Psoas muscle (tissue), 8 donors: ENCODE results near the gene NID2. TPM values are rescaled to one million over a fixed set of nuclear protein-coding genes. Genes with fewer than 3 reads are reported as not detected.

Experiments
- ATAC-seq, 4 donors: fragments of 200-7000 bp; cut with Tn5 transposase; one replicate each; pipeline ENCODE4 v1.9.1; 2020; ENCODE audit warnings: moderate library complexity in 3 of 4, mild to moderate bottlenecking in 2 of 4
- DNase-seq, 2 donors: peaks; one replicate each; pipeline ENCODE4 v3.0.0-alpha.2; 2020
- H3K27ac ChIP-seq: fragments of 200-600 bp; one replicate; pipeline ENCODE4 v1.8.0; 2022
- H3K27me3 ChIP-seq, 3 donors: fragments of 200-600 bp in 1 of 3; one replicate each; pipeline versions ENCODE4 v1.6.1 to v1.8.0; 2013 to 2022; ENCODE audit warnings: low read length in 2 of 3, mild to moderate bottlenecking in 2 of 3, moderate library complexity in 1 of 3; ENCODE audit not compliant: insufficient read depth in 3 of 3
- H3K36me3 ChIP-seq, 2 donors: fragments of 200-600 bp in 1 of 2; one replicate each; pipeline versions ENCODE4 v1.6.1 to v1.8.0; 2013 to 2022; ENCODE audit warnings: low read depth in 1 of 2, mild to moderate bottlenecking in 1 of 2, moderate library complexity in 1 of 2; ENCODE audit not compliant: insufficient read depth in 1 of 2
- H3K4me1 ChIP-seq: fragments of 200-600 bp; one replicate; pipeline ENCODE4 v1.8.0; 2022
- H3K4me3 ChIP-seq: fragments of 200-600 bp; one replicate; pipeline ENCODE4 v1.8.0; 2022; ENCODE audit warnings: mild to moderate bottlenecking
- H3K9me3 ChIP-seq: fragments of 200-600 bp; one replicate; pipeline ENCODE4 v1.8.0; 2022
- WGBS, 3 donors: extraction: QIAGEN DNeasy Blood & Tissue Kit; methylation state at CpG; one replicate each; pipeline versions ENCODE4 v1.1.6 to v1.1.7; 2013; 5-methylcytosine and 5-hydroxymethylcytosine counted together
- intact Hi-C, 2 donors: fragments of 100-400 bp; cut with DNase I; formaldehyde crosslinking; loops; one replicate each; pipeline versions ENCODE4 v1.11.0 to v1.14.2; 2022
- polyA plus RNA-seq, 3 donors: library from polyadenylated mRNA; stranded (reverse); fragments of 200-250 nt; gene quantifications; one replicate each; pipeline ENCODE4 v1.2.3, GENCODE V29; 2013
- total RNA-seq, 4 donors: library from RNA; stranded (reverse); fragmentation: NEBNext Ultra II Directional in 2 of 4; extraction: Animal tissue kit (Norgen Biotek cat#: 25700) in 2 of 4; gene quantifications; one replicate each; pipeline versions ENCODE4 v1.2.1 to v1.2.4, GENCODE V29; 2021 to 2023
- TF ChIP-seq, protein P1 (sequence below): fragments of 200-600 bp; IDR thresholded peaks from one replicate; pipeline ENCODE4 v1.8.0; 2022; ENCODE audit warnings: antibody characterized with exemption
- donor health status: healthy with polysubstance abuse.
- donor health status: DM: no; HTN: no; CAD: no; lungs with moderate emphysema.
- donor health status: Bipolar disorder and iron deficiency.
- donor health status: healthy.
- donor health status: DM: yes; HTN: yes; CAD: no.
- donor health status: DM: no; HTN: no; CAD: no.
- donor health status: DM: no; HTN: no; CAD: no.
- donor health status: DM: yes; HTN: yes; CAD: no.

NID2 gene
- total and polyA plus RNA-seq, 7 donors, result 2.2 to 12.9 (median 4.1) TPM

DNA sequence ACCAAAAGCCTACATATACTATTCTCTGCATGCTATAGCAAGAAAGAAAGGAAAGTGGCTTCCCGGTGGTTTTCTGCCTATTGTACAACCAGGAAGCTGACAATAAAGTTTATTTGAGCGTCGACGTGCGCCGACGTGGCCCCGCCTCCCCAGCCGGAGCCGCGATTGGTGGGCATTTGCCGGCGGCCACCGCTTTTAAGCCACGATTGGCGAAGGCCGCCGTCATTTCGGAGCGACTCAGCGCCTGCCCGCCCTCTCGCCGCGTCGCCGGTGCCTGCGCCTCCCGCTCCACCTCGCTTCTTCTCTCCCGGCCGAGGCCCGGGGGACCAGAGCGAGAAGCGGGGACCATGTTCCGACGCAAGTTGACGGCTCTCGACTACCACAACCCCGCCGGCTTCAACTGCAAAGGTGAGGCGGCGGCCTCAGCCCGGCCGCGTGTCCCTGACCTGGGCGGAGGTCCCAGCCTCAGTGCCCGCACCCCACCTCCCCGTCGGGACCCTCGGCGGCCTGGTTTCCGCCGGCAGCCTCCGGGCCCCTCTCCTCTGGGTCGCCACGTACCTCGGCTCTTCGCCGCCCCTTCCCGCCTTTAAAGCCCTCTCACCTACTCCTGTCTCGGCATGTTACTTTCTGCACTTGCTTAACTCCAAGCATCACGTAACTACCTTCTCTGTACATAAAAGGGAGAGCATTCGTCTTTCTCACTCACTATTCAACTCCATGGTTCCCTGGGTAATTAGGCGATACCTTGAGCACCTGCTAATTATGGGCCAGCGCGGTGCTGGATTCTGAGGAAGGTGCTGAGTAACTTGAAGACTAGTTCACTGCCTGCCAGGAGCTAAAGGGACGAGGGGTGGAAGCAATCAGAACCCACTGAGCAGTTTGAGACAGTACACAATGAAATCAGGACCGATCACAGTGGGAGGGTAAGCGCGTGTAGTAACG is 79.3 kb downstream of the NID2 start, which contains the start of gene RTRAF:
RTRAF (plus strand) TSS at position 254 of the 942 bp plus-strand sequence; CDS start at position 348, 94 bp downstream.
- 0 to 1% (median 1%) methylated on average over 57 to 72 of the region's 72 CpGs for WGBS, 3 donors
- TF ChIP-seq, protein P1, sequence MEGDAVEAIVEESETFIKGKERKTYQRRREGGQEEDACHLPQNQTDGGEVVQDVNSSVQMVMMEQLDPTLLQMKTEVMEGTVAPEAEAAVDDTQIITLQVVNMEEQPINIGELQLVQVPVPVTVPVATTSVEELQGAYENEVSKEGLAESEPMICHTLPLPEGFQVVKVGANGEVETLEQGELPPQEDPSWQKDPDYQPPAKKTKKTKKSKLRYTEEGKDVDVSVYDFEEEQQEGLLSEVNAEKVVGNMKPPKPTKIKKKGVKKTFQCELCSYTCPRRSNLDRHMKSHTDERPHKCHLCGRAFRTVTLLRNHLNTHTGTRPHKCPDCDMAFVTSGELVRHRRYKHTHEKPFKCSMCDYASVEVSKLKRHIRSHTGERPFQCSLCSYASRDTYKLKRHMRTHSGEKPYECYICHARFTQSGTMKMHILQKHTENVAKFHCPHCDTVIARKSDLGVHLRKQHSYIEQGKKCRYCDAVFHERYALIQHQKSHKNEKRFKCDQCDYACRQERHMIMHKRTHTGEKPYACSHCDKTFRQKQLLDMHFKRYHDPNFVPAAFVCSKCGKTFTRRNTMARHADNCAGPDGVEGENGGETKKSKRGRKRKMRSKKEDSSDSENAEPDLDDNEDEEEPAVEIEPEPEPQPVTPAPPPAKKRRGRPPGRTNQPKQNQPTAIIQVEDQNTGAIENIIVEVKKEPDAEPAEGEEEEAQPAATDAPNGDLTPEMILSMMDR, result no peak
- Histone ChIP-seq H3K4me1 (peaks cover 20% of the 10 kb centered on the region), H3K36me3 (peaks cover 0 to 34% of the 10 kb centered on the region in 2 donors), H3K27ac (peak within 1 kb of the TSS; percentile 91), H3K9me3 (no peaks in the 10 kb centered on the region), H3K4me3 (peak within 1 kb of the TSS; percentile 93), H3K27me3 (no peaks in the 10 kb centered on the region)
- peak; percentile 95 to 97 for DNase-seq
- intact Hi-C loops, result no loop called here
- peak; percentile 99 to 100 (median 100) for ATAC-seq

GRCh38 chr14:51988221-51988620 is 80.6 kb downstream of the NID2 start:
- Histone ChIP-seq H3K4me3 (no peak overlapping the region), H3K27me3 (no peaks in the 10 kb centered on the region), H3K27ac (peak overlapping the region; percentile 91), H3K4me1 (peaks cover 20% of the 10 kb centered on the region), H3K9me3 (no peaks in the 10 kb centered on the region), H3K36me3 (peaks cover 0 to 20% of the 10 kb centered on the region in 2 donors)
- 67 to 83% (median 75%) methylated on average over 1 of the region's 1 CpG for WGBS, 3 donors
- intact Hi-C loops, result no loop called here
- DNase-seq, result no peak
- TF ChIP-seq, protein P1, result no peak
- ATAC-seq, result no peak

GRCh38 chr14:51981218-51981854 is 87.5 kb downstream of the NID2 start:
- WGBS, 3 donors, result 87 to 90% (median 89%) methylated on average over 4 of the region's 4 CpGs
- no peaks in the 10 kb centered on the region for H3K27me3 ChIP-seq
- no peaks in the 10 kb centered on the region for H3K9me3 ChIP-seq
- intact Hi-C loops, result no loop called here
- TF ChIP-seq, protein P1, result no peak
- no peaks in the 10 kb centered on the region for H3K4me1 ChIP-seq
- H3K4me3 ChIP-seq, result no peak overlapping the region
- DNase-seq (no peak), ATAC-seq (no peak)
- H3K36me3 ChIP-seq, result no peaks in the 10 kb centered on the region
- H3K27ac ChIP-seq, result no peak overlapping the region

DNA sequence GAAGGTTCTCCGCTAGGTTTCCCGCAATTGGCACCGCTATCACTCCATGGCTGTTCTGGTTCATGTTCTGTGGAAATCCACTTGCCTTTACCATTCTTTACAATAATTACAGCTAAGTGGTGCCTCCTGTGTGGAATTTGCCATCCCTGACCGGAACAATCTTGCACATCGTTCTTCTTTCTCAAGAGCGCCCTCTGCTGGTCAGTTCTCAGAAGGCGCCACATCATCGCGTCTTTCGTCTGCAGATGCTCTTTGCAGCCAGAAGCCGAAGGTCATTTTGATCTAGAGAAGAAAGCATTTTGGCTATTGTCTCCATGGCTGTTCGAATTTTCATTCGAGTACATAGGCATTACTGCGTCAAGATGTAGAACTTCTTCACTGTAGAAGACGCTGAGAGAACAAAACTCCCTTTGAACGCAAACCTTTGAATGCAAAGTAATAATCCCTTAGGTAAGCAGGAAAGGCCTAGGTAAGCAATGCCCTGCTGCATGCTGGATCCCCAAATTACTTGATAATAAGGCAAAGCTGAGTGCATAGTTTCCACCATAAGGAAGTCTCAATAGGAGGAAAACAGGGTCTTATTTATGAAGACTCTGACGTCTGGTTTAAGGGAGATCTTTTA is 89.7 kb downstream of the NID2 start:
- H3K4me3 ChIP-seq, result no peak overlapping the region
- 22 to 25% (median 24%) methylated on average over 17 of the region's 17 CpGs for WGBS, 3 donors
- H3K4me1 ChIP-seq, result no peaks in the 10 kb centered on the region
- H3K36me3 ChIP-seq, result no peaks in the 10 kb centered on the region
- H3K27me3 ChIP-seq, result no peaks in the 10 kb centered on the region
- no peaks in the 10 kb centered on the region for H3K9me3 ChIP-seq
- TF ChIP-seq, protein P1, result peak; percentile 91
- no peak overlapping the region for H3K27ac ChIP-seq
- peak; percentile 73 to 84 for DNase-seq
- peak; percentile 56 to 85 (median 65) for ATAC-seq
- intact Hi-C loops, result loop anchor here in 1 of 2 donors (5.0 kb wide), 1 partner anchor 197 kb away; no protein-coding TSS in a partner anchor
